NCI-H2081 treated with DMSO at 0.1 percent for 48 hours (cell line): ENCODE results near the gene CLIC2.
A peak's percentile ranks its signal among the peaks of the same experiment; 100 is the strongest.
"Not testable (repeated sequence)": the region's sequence is repeated elsewhere in the genome, so short reads cannot be mapped to it uniquely, and the experiment has no call there.

Source experiments
- DNase-seq: peaks from one replicate; lab custom pipeline; 2025; lab: John Stamatoyannopoulos, UW

Gene CLIC2

DNA sequence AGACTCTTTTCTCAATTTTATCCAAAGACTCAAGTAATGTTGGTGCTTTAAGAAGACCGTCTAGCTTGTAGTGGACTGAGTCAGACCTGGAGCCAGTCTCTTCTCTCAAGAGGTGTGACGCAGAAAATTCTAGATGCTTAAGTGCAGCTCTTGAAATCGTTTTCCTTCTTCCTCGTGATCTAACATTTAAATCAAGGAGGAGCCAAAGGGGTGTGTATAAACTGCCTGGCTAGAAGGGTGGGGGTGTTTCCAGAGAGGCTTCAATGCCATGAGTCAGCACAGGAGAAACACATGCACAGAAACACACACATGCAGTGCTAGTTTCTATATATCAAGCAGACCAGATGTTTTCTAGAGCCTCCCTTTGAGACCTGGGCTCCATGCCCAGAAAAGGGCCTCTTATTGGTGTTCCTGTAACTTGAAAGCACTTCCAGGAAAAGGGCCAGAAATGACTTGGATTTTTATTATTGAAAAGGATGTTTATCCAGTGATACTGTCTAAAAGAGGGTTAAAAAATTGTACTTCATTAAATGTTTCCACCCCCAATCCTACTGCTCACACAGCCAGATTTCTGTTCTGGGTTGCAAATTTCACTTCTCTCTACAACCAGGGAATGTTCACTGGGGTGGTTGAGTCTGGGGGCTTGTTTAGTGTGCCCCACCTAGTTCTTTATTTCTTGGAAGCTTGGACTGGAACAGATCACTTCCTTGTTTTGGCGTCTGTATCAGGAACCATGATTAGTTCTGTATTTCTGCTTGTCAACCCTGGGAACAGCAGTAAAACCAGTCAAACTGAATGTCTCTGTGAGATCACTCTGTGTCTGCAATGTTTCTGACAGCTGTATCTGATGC lies at the start of gene CLIC2:
CLIC2 (minus strand) TSS at position 129 of the 851 bp plus-strand sequence. CDS start 187 bp downstream, outside the sequence.
- peak; percentile 0 for DNase-seq

DNA sequence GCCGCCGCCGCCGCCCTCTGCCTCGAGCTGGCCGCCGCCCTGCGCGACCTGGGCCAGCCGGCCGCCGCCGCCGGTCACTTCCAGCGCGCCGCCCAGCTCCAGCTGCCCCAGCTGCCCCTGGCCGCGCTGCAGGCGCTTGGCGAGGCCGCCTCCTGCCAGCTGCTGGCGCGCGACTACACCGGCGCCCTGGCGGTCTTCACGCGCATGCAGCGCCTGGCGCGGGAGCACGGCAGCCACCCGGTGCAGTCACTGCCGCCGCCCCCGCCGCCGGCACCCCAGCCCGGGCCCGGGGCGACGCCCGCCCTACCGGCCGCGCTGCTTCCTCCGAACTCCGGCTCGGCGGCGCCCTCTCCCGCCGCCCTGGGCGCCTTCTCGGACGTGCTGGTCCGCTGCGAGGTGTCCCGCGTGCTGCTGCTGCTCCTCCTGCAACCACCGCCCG lies 48.1 kb upstream of the CLIC2 start:
- not testable (repeated sequence) for DNase-seq

DNA sequence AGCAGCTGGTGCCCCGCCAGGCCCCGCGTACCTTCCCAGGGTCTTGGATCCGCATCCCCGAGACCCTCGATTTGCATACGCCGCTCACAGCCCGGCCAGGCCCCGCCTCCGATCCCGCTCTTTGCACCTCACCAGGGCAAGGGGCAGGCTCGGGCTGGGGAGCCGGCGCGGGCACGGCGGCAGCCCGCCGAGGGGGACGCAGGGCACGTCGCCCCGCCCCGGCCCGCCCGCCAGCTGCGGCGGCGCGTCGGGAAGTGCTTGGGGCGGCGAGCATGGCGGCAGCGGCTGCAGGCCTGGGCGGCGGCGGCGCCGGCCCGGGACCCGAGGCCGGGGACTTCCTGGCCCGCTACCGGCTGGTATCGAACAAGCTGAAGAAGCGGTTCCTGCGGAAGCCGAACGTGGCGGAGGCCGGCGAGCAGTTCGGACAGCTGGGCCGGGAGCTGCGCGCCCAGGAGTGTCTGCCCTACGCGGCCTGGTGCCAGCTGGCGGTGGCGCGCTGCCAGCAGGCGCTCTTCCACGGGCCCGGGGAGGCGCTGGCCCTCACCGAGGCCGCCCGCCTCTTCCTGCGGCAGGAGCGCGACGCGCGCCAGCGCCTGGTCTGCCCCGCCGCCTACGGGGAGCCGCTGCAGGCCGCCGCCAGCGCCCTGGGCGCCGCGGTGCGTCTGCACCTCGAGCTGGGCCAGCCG lies 47.6 kb upstream of the CLIC2 start, which contains the start of gene F8A2:
F8A2 (plus strand) TSS at position 253 of the 686 bp plus-strand sequence; CDS start at position 273, 20 bp downstream.
- not testable (repeated sequence) for DNase-seq

DNA sequence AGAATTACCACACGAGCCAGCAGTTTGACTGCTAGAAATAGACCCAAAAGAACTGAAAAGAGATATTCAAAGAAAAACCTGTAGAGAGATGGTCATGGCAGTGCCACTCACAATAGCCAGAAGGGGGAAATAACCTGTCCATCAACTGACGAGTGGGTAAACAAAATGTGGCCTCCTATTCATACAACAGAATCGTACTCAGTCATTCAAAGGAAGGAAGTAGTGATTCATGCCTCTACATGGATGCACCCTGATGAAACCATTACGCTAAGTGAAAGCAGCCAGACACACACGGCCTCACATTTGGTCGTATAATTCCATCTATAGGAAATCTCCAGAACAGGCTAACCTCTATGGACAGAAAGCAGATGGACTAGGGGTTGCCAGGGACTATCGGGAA lies 45.4 kb upstream of the CLIC2 start:
- not testable (repeated sequence) for DNase-seq

DNA sequence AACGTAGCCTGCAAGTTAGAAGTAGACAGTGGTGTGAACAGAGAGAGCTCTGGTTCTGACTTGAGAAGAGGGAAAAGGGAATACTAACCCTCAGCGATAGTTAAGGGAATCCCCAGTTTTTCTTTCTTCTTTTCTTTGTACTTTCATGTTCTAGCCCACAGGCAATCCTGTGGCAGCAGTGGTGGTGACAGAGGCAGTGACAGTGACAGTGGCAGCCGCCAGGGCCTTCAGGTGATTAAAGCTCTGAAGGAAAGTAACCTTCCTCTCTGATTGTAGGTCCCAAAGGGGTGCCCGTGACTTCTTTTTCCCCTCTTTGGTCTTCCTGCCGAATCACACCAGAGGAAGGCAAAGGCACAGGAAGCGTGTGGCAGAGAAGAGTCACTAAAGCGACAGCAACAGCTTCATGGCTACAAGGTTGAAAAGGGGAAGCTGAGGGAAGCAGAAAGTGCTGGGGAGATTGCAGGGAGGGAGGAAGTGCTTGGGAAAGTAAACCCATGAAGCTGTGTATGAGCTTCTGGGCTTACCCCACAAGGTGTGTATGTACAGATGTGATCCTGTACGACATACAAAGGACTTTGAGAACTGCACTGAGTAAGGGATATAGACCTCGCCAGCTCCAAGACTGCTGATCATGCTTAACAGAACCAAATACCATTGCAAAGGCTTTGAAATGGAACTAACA lies 39.5 kb upstream of the CLIC2 start:
- not testable (repeated sequence) for DNase-seq

DNA sequence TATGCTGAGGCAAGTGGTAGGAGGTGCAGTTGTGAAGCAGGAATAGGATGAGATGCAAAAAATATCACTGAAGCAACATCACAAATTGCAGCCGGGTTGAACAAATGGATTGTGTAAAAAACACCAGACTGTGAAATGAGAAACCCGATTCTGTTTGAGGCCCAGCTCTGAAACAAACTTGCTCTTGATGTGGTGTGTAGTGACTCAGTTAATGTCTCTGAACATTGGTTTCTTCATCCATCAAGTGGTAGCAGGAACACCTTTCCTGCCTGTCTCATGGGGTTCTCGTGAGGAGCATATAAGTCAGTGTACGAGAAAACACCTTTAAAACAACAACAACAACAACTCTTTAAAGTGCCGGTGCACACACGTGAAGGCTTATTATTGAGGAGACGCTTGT lies 29.3 kb upstream of the CLIC2 start:
- not testable (repeated sequence) for DNase-seq

DNA sequence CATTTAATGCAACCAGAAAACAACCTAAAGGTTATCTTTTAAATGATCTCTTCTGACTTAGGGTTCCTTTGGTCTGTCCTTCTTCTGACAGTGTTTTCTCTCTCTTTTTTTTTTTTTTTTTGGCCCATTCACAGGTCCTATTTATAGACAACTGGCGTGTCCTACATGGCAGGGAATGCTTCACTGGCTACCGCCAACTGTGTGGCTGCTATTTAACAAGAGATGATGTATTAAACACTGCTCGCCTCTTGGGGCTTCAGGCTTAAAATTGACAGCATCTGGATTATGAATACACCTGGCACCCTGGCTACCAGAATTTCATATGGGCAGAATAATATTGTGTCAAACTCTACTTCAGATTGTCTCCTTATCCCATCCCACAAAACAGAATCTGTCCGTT lies 15.0 kb upstream of the CLIC2 start:
- DNase-seq, result not testable (repeated sequence)

DNA sequence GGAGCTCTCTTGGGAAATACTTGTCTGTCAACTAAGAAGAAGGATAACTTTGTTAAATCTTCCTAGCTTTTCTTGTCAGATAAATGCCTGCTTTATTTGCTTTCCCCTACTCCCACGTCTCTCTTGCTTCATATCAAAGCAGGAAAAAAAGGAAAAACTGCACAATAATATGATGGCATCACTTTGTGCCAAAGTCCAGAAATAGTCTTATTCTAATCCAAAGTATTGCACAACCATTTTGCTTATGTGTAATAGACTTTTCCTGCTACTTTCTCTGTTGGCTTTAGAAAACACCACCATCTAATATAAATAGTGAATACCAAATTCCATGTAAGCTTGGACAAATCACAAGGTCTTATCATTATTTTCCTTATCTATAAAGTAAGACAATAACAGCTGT lies 11.3 kb upstream of the CLIC2 start:
- DNase-seq, result not testable (repeated sequence)

DNA sequence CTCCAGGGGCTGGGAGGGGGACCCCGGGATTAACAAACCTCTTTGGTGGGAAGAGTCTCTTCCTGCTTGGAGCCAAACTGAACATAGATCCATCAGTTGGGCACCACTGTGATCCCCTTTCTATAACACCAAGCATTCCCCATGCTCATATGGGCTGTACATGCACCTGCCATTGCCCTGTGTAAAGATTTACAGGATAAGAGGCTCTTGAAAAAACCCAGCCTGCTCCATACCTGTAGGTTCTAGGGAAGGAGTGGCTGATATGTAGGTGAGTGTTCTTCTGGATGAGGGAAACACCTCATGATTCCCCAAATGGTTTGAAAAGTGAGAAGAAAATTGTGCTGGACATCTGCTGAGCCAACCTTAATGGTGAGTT lies 911 bp upstream of the CLIC2 start:
- not testable (repeated sequence) for DNase-seq

DNA sequence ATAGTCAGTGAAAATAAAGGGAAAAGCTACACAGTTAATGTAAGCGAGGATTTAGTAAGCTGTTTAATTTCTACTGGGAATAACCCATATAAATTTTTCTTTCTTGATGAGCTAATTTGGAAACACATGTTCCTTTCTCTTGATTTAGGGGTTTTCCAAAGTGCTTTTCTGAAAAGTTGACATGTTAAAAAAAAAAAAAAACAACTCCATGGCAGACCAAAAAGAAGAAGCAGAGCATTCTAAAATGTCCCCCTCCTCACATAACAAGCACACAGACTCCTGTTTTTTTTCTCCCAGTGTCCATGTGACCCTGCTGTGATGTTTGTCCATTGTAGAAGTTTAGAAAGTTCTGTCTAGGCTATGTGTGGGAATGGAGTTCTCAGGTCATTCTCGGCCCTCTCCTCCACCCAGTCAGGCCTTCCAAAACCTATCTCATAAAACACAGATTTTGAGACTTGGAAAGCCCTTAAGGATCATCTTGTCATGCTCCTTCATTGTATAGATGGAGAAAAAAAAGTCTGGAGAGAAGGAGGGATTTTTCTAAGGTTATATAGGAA lies 792 bp downstream of the CLIC2 start:
- DNase-seq, result no peak

DNA sequence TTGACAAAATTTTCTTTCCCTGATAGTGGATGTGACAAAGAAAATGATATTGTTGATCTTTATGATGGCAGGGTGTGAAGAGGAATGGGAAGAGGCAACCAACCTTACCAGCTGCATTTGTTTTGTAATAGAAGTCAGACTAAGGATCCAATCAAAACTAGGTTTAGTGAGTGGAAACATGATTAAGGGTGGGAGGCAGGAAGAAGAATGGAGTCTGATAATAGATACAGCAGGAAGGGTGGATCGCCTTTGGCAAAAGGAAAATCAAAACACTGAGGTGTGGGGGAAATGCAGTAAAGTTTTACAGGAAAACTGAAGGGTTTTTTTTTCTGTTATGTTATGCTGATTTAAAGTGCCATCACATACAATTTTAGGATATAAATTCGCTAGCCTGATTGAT lies 3.4 kb downstream of the CLIC2 start:
- no peak for DNase-seq

DNA sequence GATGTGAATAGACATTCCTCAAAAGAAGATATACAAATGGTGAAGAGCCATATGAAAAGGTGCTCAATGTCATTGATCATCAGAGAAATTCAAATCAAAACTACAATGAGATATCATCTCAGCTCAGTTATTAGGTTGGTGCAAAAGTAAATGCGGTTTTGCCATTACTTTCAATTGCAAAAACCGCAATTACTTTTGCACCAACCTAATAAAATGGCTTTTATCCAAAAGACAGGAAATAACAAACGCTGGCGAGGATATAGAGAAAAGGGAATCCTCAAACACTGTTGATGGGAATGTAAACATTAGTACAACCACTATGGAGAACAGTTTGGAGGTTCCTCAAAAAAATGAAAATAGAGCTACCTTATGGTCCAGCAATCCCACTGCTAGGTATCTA lies 5.1 kb downstream of the CLIC2 start:
- no peak for DNase-seq

DNA sequence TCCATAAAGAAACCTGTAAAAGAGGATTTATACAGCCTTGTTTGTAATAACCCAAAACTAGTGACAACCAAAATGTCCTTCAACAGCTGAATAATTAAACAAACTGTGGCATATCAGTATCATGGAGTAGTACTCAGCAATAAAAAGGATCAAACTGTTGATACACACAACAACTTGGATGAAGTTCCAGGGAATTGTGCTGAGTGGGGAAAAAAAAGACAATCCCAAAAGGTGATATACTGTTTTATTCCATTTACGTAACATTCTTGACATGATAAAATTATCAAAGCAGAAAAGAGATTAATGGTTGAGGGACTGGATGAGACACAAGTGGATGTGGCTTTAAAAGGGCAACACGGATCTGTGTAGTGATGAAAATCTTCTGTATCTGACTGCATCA lies 7.8 kb downstream of the CLIC2 start:
- no peak for DNase-seq

DNA sequence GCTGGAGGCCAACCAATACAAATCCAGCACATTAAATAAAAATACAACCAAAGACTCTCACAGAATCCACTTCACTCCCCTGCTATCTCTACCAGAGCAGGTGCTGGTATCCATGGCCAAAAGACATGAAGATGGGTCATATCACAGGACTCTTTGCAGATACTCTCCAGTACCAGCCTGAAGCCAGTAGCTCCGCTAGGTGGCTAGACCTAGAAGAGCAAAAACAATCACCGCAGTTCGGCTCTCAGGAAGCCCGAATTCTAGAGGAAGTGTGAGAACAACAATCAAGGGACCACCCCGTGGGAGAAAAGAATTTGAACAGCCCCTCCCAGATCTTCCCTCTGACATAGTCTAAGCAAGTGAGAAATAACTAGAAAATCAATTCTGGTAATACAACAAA lies 20.2 kb downstream of the CLIC2 start:
- no peak for DNase-seq

DNA sequence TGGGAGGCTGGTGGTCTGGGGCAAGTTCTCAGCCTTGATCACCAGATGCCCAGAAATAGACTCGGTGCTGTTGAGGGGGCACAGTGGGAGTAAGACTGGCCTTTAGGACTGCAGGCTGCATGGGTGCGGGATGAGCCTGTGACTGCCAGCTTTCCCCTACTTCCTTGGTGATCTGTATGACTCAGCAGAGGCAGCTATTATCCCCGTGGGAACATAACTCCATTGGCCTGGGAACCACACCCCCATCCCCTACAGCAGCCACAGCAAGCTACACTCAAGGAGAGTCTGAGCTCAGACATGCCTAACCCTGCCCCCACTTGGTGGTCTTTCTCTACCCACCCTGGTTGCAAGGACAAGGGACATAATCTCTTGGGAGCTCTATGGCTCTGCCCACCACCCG lies 20.6 kb downstream of the CLIC2 start:
- no peak for DNase-seq

DNA sequence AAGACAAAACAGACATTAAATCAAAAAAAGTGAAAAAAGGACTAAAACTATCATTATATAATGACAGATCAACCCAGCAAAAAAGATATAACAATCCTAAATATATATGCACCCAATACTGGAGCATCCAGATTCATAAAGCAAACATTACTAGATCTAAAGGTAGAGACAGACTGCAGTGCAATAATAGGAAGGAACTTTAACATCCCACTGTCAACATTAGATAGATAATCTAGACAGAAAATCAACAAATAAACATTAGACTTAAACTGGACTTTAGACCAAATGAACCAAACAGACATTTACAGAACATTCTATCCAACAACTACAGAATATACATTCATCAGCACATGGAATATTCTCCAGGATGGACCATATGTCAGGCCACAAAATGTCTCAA lies 40.6 kb downstream of the CLIC2 start:
- DNase-seq, result no peak

DNA sequence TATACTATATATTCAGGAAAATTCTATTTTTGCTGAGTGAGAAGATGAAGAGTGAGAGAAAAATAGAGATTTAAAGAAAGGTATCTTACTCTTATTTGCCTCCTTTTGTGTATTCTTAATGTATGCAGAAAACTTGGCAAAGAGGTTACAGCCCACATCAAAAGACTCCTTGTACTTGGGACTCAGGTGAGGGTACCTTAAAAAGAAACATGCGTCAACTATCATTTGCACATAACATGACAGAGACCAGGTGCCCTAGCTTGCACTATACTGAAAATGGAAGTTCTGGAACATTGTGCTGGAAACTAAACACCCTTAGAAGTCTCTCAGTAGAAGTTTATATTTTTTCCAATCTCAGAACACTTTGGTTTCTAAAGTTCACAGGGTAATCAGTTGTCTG lies 54.5 kb downstream of the CLIC2 start:
- no peak for DNase-seq

DNA sequence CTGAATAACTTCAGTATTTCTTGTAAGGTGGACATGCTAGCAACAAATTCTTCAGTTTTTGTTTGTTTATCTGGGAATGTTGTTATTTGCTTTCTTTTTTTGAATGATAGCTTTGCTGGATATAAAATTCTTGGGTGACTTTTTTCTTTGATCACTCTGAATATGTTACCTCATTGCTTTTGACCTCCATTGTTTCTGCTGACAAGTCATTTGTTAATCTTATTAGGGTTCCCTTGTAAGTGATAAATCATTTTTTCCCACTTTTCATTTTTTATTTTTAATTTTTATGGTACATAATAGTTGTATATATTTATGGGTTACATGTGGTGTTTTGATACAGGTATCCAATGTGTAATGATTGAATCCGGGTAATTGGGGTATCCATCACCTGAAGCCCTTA lies 63.4 kb downstream of the CLIC2 start:
- no peak for DNase-seq

DNA sequence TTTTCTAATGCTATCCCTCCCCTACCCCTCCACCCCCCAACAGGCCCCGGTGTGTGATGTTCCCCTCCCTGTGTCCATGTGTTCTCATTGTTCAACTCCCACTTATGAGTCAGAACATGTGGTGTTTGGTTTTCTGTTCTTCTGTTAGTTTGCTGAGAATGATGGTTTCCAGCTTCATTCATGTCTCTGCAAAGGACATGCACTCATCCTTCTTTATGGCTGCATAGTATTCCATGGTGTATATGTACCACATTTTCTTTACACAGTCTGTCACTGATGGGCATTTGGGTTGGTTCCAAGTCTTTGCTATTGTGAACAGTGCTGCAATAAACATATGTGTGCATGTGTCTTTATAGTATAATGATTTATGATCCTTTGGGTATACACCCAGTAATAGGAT lies 66.4 kb downstream of the CLIC2 start:
- not testable (repeated sequence) for DNase-seq

DNA sequence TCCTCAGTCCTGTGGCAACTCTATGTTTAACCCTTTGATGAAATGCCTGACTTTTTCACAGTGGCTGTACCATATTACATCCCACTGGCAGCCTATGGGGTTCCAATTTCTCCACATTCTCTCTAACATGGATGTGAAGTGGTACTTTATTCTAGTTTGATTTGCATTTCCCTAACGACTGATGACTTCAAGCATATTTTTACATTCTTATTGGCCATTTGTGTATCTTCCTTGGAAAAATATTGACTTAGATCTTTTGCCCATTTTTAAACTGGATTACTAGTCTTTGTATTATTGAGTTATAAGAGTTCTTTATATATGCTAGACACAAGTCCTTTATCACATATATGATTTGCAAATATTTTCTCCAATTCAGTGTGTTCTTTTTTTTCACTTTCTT lies 68.0 kb downstream of the CLIC2 start:
- DNase-seq, result no peak

DNA sequence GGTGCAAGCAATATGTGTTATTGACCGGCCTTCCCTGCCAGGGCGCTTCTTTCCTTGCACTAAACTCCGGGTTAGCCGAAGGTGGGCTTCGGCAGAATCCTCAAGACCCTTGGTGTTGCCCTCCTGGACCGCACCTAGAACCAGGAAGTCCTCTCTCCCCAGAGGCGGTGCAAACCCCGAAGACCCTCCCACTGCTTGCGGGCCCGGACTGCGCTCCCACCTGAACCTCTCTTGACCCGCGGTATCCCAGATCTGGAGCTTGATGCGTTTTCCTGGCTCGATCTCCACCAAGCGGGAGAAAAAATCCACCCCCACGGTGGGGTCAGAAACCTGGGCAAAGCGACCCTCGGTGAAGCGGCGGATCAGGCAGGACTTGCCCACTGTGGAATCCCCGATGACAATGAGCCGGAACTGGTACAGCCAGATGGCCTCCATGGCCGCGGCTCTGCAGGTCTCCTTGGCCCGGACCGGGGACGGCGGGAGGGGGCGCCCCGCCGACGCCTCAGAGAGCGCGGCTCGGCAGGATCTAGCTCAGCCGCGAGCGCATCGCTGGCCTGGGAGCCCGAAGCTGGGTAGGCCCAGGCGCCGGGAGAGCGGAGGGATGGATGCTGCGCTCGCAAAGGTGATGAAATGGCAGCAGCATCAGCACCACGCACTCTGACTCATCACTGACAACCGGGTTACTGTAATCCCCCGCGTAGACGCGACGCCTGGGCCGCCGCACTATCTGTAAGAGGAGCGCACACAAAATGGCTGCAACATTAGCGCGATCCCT lies 70.4 kb downstream of the CLIC2 start, which contains the start of gene RAB39B:
RAB39B (minus strand) TSS at position 638 of the 775 bp plus-strand sequence; CDS start at position 435, 203 bp downstream.
- no peak for DNase-seq
